Pancreas (tissue), 10 donors: ENCODE measurements around the gene UTS2. TPM values are rescaled to one million over a fixed set of nuclear protein-coding genes. Genes with fewer than 3 reads are reported as not detected.

ENCODE experiments used
- ATAC-seq, 4 donors: fragments of 200-7000 bp; cut with Tn5 transposase; one replicate each; pipeline versions ENCODE4 v1.8.0 to v1.9.1; 2020; ENCODE audit warnings: mild to moderate bottlenecking in 4 of 4, moderate library complexity in 4 of 4
- DNase-seq, 6 donors: peaks; one replicate each; pipeline ENCODE4 v3.0.0-alpha.2; 2020
- FAIRE-seq: peaks from 2 replicates; lab custom pipeline; 2012; peaks lifted over from hg19 to GRCh38; lab: Jason Lieb, UNC
- H3K27ac ChIP-seq, 4 donors: fragments of 200-600 bp; sonication (generic); 1 replicate in 3 of 4; 2 replicates in 1 of 4; pipeline versions ENCODE4 v1.5.0 to v1.8.0; 2020
- H3K27me3 ChIP-seq, 4 donors: fragments of 200-600 bp; one replicate each; pipeline ENCODE4 v1.8.0; 2021
- H3K36me3 ChIP-seq, 3 donors: fragments of 200-600 bp; sonication (generic) in 1 of 3; one replicate each; pipeline versions ENCODE4 v1.5.0 to v1.8.0; 2020 to 2021
- H3K4me1 ChIP-seq, 3 donors: fragments of 200-600 bp; one replicate each; pipeline ENCODE4 v1.8.0; 2021
- H3K4me3 ChIP-seq, 4 donors: fragments of 200-600 bp; sonication (generic) in 2 of 4; one replicate each; pipeline versions ENCODE4 v1.5.0 to v1.8.0; 2020 to 2021
- H3K9me3 ChIP-seq, 4 donors: fragments of 200-600 bp; one replicate each; pipeline ENCODE4 v1.8.0; 2021
- WGBS, 2 donors: extraction: QIAGEN DNeasy Blood & Tissue Kit; methylation state at CpG; one replicate each; pipeline ENCODE4 v1.1.7; 2013; 5-methylcytosine and 5-hydroxymethylcytosine counted together
- intact Hi-C, 3 donors: fragments of 100-400 bp; cut with DNase I; formaldehyde crosslinking; loops; one replicate each; pipeline versions ENCODE4 v1.11.1 to v1.14.2; 2022
- polyA plus RNA-seq, 2 donors: library from polyadenylated mRNA; stranded (reverse); fragments of 200-250 nt; gene quantifications; one replicate each; pipeline ENCODE4 v1.2.3, GENCODE V29; 2013
- total RNA-seq, 6 donors: library from RNA; stranded (reverse); fragmentation: NEBNext Ultra II Directional in 4 of 6; extraction: Animal tissue kit (Norgen Biotek cat#: 25700) in 4 of 6; gene quantifications; one replicate each; pipeline versions ENCODE4 v1.2.1 to v1.2.4, GENCODE V29; 2021 to 2023
- TF ChIP-seq, protein P1 (sequence below), 4 donors: fragments of 200-600 bp; sonication (generic) in 3 of 4; IDR thresholded peaks; one replicate each; pipeline versions ENCODE4 v1.5.0 to v1.8.0; 2021; ENCODE audit warnings: antibody characterized with exemption in 4 of 4
- donor health status: healthy with polysubstance abuse.
- donor health status: DM: no; HTN: no; CAD: no; lungs with moderate emphysema.
- donor health status: DM: no; HTN: no; CAD: no.
- donor health status: control.
- donor health status: control.
- donor health status: Bipolar disorder and iron deficiency.
- donor health status: DM: yes; HTN: yes; CAD: no.
- donor health status: DM: no; HTN: no; CAD: no.
- donor health status: DM: no; HTN: no; CAD: no.
- donor health status: DM: yes; HTN: yes; CAD: no.

UTS2 gene
- total and polyA plus RNA-seq, 8 donors, result 0.09 TPM; not detected in 7

DNA sequence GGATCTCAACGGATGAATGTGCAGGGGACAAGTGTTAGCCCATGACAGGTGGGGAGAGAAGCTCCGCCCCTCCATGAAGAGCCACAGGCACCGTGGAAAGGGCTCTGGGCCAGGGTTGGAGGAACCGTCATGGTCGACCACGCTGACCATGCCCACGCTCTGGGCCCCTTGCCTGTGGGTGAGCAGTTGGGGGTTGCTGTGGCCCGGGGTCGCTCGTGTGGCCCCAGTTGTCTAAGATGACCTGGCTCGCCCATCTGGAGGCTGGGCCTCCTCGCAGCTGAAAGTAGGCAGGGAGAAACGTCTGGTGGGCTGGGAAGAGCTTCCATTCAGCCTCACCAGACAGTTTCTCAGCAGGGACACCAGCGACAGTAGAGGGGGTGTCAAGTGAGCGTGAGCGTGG lies 13.1 kb upstream of the UTS2 start:
- Histone ChIP-seq H3K9me3 (no peaks in the 10 kb centered on the region), H3K4me1 (no peaks in the 10 kb centered on the region), H3K27ac (no peak overlapping the region), H3K4me3 (no peak overlapping the region), H3K27me3 (no peaks in the 10 kb centered on the region), H3K36me3 (no peaks in the 10 kb centered on the region)
- intact Hi-C loops, result no loop called here
- FAIRE-seq (no peak), ATAC-seq (no peak), DNase-seq (no peak)
- 77 to 86% methylated on average over 16 of the region's 16 CpGs for WGBS, 2 donors
- TF ChIP-seq, protein P1, sequence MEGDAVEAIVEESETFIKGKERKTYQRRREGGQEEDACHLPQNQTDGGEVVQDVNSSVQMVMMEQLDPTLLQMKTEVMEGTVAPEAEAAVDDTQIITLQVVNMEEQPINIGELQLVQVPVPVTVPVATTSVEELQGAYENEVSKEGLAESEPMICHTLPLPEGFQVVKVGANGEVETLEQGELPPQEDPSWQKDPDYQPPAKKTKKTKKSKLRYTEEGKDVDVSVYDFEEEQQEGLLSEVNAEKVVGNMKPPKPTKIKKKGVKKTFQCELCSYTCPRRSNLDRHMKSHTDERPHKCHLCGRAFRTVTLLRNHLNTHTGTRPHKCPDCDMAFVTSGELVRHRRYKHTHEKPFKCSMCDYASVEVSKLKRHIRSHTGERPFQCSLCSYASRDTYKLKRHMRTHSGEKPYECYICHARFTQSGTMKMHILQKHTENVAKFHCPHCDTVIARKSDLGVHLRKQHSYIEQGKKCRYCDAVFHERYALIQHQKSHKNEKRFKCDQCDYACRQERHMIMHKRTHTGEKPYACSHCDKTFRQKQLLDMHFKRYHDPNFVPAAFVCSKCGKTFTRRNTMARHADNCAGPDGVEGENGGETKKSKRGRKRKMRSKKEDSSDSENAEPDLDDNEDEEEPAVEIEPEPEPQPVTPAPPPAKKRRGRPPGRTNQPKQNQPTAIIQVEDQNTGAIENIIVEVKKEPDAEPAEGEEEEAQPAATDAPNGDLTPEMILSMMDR (IDR thresholded peaks at IDR 0.05), result no peak

DNA sequence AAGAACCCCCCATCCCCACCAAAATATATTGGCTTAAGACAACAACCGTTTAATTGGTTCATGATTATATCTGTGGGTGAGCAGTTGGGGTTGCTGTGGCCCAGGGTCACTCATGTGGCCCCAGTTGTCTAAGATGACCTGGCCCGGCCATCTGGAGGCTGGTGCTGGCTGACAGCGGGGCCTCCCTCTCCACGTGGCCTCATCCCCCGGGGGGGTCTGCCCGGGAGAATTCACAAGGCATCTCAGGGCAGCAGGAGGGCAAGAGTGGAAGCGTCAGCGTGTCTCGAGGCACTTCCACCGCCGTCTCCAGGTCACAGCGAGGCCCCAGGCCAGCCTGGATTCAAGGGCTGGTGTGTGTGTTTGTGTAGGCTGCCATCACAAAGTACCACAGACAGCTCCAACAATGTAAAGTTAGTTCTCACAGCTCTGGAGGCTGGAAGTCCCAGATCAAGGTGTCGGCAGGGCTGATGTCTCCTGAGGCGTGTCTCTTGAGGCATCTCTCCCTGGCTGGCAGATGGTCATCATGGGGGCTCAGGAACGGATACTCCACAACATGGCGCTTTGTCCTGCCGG lies 11.0 kb upstream of the UTS2 start:
- TF ChIP-seq, protein P1 (IDR thresholded peaks at IDR 0.05), result no peak
- WGBS, 2 donors, result 73 to 81% methylated on average over 17 of the region's 17 CpGs

DNA sequence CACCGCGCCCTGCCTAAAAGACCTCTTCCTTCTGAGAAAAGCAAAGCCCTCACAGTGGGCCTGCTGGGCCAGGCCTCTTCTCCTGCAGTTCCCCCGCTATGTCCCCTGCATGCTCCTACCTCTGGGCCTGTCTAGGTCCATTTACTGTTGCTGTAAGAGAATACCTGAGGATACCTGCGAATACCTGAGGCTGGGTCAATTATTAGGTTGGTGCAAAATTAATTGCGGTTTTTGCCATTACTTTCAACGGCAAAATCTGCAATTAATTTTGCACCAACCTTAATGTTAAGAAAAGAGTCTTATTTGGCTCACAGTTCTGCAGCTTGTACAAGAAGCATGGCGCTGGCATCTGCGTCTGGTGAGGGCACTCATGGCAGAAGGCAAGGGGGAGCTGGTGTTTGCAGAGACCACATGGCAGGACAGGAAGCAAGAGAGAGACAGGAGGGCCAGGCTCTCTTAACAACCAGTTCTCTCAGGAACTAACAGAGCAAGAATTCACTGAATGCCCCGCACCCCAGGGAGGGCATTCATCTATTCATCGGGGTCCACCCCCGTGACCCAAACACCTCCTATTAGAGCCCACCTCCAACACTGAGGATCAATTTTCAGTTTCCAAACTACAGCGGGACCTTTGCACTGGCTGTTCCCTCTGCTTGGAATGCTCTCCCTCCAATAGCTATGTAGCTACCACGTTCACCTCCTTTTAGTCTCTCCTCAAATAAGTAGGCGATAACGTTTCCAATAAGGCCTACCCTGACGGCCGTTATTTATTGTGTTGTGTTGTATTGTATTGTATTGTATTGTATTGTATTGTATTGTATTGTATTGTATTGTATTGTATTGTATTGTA lies 9.6 kb upstream of the UTS2 start:
- Histone ChIP-seq H3K36me3 (no peaks in the 10 kb centered on the region), H3K4me3 (no peak overlapping the region), H3K27ac (no peak overlapping the region), H3K4me1 (no peaks in the 10 kb centered on the region), H3K9me3 (no peaks in the 10 kb centered on the region), H3K27me3 (no peaks in the 10 kb centered on the region)
- 83 to 88% methylated on average over 17 of the region's 17 CpGs for WGBS, 2 donors
- no peak for FAIRE-seq
- ATAC-seq, result no peak
- no peak for DNase-seq
- TF ChIP-seq, protein P1 (IDR thresholded peaks at IDR 0.05), result no peak
- intact Hi-C loops, result no loop called here

More for the DNA sequence above, 11.0 kb upstream of the UTS2 start:
- Histone ChIP-seq H3K9me3 (no peaks in the 10 kb centered on the region), H3K27me3 (no peaks in the 10 kb centered on the region), H3K4me1 (no peaks in the 10 kb centered on the region), H3K36me3 (no peaks in the 10 kb centered on the region), H3K27ac (no peak overlapping the region), H3K4me3 (no peak overlapping the region)
- ATAC-seq (no peak), FAIRE-seq (no peak), DNase-seq (no peak)
- intact Hi-C loops, result no loop called here

DNA sequence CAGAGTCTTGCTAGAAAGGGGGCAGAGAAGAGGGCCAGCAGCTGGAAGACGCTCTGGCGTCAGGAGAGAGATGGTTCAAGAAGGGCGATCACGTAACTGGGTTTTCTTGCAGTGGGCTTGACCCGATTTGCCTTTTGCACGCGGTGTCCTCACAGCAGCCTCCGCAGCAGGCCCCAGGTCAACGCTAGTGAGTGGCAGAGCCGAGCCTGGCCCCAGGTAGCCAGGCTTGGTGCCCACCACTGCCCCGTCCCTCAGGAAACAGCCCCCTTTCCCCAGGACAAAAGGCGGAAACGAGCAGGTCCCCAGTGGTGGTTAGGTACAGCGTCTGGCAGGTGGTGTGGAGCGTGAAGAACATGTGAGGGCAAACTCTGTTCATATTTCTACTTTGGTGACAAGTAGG lies 8.6 kb upstream of the UTS2 start:
- no peaks in the 10 kb centered on the region for H3K4me1 ChIP-seq
- TF ChIP-seq, protein P1 (IDR thresholded peaks at IDR 0.05), result no peak
- no peak for ATAC-seq
- H3K27ac ChIP-seq, result no peak overlapping the region
- no peaks in the 10 kb centered on the region for H3K36me3 ChIP-seq
- intact Hi-C loops, result no loop called here
- H3K4me3 ChIP-seq, result no peak overlapping the region
- FAIRE-seq, result no peak
- WGBS, 2 donors, result 88% methylated on average over 15 of the region's 15 CpGs
- DNase-seq, result no peak
- no peaks in the 10 kb centered on the region for H3K27me3 ChIP-seq
- no peaks in the 10 kb centered on the region for H3K9me3 ChIP-seq

DNA sequence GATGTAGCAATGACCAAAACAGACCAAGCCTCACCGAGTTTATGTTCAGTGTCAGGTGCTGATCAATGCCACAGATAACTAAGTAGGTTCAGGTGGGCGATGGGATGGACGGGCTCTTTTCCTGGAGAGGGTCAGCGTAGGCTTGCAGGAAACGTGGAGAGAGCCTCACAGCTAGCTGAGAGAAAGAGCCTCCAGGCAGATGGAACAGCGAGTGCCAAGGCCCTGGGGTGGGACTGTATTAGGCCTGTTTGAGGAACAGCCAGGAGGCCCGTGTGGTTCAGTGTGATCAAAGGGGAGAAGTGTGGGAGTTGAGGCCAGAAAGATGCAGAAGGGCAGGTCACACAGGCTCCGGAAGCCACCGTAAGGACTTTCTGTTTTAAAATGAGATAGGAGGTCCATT lies 7.3 kb upstream of the UTS2 start:
- no peak for FAIRE-seq
- Histone ChIP-seq H3K4me1 (no peaks in the 10 kb centered on the region), H3K27me3 (no peaks in the 10 kb centered on the region), H3K36me3 (no peaks in the 10 kb centered on the region), H3K9me3 (no peaks in the 10 kb centered on the region), H3K27ac (no peak overlapping the region), H3K4me3 (no peak overlapping the region)
- TF ChIP-seq, protein P1 (IDR thresholded peaks at IDR 0.05), result no peak
- WGBS, 2 donors, result 72 to 86% methylated on average over 9 of the region's 9 CpGs
- DNase-seq, result no peak
- intact Hi-C loops, result no loop called here
- no peak for ATAC-seq
